ENCODE data around the gene UQCR11.

DNA sequence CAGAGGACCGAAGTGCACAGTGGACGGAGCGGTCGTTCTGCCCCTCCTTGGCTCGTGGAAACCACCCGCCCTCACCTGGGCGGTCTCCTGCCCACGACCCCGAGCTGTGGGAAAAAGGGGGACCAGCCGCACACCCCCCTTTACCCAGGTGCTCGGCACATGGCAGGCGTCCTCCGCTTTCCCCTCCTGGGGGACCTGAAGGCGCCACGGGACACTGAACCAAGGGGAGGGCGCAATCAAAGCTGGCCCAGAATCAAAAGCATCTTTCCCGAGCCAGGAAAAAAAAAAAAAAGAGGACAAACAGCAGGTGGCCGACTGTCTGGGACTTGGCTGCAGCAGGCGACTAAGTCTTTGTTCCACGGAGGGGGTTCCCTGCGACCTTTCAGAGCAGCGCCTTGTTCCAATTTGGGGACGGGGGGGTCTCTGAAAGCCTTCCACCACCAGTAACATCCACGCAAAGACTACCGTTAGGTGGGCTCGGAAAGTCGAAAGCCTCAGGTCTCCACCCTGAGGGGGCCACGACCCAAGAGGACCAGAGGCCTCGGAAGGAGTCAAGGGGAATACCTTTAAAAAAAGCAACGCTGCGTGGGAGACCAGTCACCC is 13.7 kb downstream of the UQCR11 start:
- TF ChIP-seq, protein P1, sequence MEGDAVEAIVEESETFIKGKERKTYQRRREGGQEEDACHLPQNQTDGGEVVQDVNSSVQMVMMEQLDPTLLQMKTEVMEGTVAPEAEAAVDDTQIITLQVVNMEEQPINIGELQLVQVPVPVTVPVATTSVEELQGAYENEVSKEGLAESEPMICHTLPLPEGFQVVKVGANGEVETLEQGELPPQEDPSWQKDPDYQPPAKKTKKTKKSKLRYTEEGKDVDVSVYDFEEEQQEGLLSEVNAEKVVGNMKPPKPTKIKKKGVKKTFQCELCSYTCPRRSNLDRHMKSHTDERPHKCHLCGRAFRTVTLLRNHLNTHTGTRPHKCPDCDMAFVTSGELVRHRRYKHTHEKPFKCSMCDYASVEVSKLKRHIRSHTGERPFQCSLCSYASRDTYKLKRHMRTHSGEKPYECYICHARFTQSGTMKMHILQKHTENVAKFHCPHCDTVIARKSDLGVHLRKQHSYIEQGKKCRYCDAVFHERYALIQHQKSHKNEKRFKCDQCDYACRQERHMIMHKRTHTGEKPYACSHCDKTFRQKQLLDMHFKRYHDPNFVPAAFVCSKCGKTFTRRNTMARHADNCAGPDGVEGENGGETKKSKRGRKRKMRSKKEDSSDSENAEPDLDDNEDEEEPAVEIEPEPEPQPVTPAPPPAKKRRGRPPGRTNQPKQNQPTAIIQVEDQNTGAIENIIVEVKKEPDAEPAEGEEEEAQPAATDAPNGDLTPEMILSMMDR (IDR thresholded peaks at IDR 0.05), result no peak
- no peak for TF ChIP-seq POLR2A (IDR thresholded peaks at IDR 0.05)
